Medulla oblongata (tissue), 1 donor: ENCODE results near the gene ALDH1A3.

Experiments used
- DNase-seq: peaks from one replicate; pipeline ENCODE4 v3.0.0-alpha.2; 2015; ENCODE audit errors: extremely low spot score

ALDH1A3 gene

GRCh38 chr15:100881573-100882336, 2.1 kb downstream of the ALDH1A3 start:
- no peak for DNase-seq

- DNase-seq: no peak
These were observed 5.5 kb downstream of the ALDH1A3 start for GRCh38 chr15:100885116-100885515.

DNA sequence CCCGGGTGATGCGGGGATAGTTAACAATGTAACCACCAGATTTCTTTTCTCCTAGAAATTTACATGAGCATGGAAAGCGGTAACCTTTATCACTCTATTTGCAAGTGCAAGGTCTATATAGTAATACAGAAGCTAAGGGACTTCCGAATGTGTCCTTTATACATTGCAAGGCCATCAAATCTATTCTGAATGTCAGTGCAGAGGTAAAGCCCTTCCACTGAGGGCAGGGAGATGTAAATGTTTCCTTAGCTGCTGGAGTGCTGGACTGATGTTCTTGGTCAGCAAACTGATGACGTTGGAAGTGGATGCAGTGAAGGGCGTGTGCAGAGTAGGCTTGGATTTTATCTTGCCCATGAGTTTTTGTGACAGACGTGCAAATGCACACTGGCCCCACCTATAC, 6.2 kb downstream of the ALDH1A3 start:
- no peak for DNase-seq

DNA sequence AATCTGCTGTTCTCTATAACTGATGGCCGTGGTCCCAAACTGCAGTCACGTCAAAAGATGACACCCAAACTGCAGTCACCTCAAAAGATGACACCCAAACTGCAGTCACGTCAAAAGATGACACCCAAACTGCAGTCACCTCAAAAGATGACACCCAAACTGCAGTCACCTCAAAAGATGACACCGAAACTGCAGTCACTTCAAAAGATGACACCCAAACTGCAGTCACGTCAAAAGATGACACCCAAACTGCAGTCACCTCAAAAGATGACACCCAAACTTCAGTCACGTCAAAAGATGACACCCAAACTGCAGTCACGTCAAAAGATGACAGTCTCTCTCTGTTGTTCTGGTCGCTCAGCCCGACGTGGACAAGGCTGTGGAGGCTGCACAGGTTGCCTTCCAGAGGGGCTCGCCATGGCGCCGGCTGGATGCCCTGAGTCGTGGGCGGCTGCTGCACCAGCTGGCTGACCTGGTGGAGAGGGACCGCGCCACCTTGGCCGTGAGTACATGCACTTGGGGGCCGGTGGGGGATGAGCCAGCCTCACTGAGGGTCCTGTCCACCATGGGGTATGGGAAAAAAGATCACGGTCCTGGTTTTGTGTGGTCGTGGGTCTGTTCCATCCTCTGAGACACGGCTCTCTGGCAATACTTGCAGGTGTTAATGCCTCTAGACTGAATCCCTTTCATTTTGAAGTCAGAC, 7.7 kb downstream of the ALDH1A3 start:
- no peak for DNase-seq

GRCh38 chr15:100889385-100890050, 9.9 kb downstream of the ALDH1A3 start:
- no peak for DNase-seq

GRCh38 chr15:100890051-100890720, 10.6 kb downstream of the ALDH1A3 start:
- DNase-seq: no peak

- no peak for DNase-seq
These were observed 11.2 kb downstream of the ALDH1A3 start for GRCh38 chr15:100890850-100891249.

DNA sequence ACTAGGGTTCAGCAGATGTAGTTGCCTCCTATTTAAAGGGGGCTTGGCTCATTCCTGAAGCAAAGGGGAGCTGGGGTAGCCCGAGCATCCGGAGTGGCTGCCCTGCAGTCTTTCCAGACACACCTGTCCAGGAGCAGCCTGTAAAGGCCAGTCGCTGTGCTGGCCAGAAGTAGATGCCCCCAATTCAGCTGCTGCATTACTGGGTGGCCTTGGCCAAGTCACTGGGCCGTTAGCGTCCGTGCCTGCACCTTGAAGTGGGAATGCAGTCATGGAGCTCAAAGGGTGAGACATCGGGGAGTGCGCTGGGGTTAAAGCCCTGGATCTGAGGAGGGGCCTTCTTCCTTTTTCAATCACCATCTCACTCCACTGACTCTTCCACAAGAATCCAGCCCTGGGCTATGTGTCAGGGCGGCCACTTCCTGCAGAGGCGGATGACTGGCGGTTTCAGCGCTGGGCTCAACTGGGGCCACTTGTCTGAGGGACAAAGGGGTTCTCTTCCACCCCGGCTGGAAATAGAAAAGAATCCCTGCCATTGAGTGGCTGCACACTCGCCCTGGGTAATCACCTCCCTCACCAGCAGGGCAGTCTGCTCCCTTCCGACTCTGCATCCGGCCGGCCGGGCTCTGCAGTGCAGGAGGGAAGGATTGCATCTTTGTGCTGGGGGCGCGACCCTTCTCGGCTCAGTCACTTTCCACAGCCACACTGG, 11.8 kb downstream of the ALDH1A3 start:
- DNase-seq: peak; percentile 65

DNA sequence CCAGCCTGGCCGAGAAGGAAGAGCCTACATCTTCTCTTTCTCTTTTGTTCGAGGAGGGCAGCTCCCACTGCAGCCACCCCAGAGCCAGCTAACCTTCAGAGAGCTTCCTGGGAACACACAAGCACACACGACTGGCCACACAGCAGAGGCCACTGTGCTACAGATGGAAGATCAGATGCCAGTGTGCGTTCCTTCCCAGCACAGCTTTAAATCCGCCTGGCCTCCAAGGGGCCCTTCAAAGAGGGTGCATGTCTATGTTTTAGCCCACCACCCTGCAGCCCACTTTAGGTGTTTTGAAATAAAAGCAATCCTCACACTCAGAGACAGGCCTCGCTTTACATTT, 12.4 kb downstream of the ALDH1A3 start:
- DNase-seq: no peak

GRCh38 chr15:100893261-100893963, 13.8 kb downstream of the ALDH1A3 start:
- DNase-seq: no peak

DNA sequence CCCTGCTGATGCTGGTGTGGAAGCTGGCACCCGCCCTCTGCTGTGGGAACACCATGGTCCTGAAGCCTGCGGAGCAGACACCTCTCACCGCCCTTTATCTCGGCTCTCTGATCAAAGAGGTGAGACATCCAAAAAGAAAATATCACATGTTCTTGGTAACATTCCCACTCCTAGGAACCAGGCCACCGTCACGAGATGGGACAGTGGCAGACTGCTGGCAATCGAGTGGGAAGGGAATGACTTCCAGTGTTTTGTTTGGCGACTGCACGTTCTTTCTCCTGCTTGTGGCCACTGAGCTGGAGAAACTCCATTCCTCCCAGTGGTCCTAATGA, 14.3 kb downstream of the ALDH1A3 start:
- DNase-seq: no peak

GRCh38 chr15:100895721-100896120, 16.1 kb downstream of the ALDH1A3 start:
- no peak for DNase-seq

DNA sequence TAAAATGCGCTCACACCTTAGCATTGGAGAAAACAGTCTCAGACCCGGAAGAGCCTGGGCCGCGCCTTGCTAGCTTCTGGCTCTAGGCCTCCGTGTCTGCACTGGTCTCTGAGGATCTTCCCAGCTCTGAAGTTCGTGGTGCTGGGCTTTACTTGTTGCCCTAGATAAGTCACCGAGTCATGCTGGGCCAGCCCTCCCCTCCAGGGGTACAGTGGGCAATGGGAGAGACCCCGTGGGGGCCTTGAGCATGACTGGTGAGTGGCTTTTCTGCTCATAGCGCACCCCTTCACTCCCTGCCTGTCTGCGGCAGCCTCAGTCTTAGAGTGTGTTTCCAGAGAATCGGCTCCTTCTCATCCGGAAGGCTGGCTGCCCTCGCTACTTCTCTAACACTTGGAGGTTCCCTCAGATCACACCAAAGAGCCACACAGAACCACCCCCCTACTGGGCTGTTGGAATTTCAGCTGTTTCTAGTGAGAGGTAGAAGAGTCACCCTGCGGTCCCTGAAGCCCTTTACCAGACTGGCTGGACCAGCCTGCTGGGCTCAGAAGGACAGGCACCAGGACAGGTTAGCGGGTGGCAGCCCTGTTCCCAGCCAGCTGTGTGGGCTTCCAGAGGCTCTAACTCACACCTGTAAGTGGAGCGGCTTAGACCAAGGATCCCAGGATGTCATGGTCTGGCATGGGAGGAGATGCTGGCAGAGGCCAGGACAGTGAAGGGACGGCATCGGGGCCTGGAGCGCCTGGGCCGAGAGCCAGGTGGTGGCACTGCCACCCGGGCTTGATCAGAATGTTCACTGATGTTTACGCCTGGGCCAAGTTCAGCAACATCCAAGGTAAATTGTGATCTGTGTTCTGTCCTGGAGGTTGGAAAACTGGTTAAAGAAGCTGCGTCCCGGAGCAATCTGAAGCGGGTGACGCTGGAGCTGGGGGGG, 17.9 kb downstream of the ALDH1A3 start:
- DNase-seq: no peak

GRCh38 chr15:100898152-100898490, 18.5 kb downstream of the ALDH1A3 start:
- no peak for DNase-seq

DNA sequence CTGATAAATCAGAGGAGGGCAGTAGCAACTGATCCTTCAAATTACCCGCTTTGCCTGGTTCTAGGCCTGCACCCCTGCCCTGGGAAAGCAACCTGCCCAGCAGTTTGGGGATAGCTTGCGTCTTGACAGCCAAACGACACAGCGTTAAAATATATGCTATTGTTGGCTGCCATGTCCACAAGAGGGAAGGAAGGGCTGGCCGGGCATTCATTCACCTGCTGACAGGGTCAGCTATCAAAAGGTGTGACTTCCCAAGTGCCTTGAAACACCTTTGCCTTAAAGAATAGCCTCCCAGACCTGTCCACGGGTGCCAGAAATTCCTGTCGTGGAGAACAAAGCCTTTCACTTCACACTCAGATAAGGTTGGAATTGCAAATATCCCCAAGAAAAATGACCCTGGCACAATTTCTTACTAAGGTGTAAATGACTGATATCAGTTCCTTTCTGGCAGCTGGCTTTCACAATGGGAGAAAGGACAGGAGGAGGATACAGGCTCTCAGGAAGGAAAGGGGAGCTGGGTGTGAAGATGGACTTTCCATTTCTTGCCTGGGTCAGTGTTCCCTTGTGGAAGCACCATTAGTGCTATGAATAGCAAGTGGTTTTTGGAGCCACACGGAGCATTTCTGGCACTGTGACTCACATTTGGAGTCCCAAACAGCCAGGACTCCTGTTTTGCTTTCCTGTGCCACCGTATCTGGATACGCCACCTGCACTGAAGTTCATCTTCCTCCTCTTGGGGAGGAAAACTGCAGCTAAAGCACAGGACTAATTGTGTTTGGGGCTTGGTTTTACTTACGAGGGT, 19.2 kb downstream of the ALDH1A3 start:
- DNase-seq: no peak

DNA sequence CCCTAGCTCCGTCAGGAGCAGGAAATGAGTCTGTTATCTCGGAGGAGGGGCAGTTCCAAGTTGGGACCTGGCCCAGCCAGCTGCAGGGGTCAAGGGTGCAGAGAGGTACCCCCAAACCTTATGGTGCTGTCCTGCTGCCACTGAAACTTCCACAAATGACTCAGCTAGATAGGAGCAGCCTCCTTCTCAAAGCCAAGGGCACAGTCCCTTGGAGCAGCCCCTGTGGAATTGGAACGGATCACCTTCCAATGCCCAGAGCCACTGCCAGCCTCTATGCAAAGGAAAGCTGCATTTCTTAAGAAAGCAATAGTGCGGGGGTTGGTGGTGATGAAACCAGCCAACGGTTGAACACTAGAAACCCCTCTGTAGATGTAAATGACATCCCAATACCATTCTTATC, 20.0 kb downstream of the ALDH1A3 start:
- no peak for DNase-seq

DNA sequence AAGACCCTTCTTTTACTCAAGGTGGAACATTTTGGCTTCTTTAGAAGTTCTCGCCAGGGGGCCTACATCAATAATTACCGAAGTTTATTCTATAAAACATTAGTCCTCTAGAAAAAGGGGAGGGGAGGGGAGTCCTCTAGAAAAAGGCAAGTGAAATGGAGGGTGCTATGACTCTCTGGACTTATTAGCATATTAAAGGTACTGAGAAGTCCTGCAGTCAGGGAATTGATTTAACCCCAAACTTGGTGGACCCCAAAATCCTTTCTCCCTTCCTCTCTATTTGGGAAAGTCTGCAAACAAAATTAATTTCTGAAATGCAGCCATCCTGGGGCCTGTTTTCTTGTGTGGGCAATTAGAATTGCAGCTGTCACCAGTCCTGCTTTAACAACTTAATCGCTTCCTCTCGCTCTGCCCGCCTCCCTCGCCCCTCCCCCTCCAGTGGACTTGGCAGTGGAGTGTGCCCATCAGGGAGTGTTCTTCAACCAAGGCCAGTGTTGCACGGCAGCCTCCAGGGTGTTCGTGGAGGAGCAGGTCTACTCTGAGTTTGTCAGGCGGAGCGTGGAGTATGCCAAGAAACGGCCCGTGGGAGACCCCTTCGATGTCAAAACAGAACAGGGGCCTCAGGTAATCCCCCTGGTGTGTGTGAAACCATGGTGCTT, 20.6 kb downstream of the ALDH1A3 start:
- no peak for DNase-seq

DNA sequence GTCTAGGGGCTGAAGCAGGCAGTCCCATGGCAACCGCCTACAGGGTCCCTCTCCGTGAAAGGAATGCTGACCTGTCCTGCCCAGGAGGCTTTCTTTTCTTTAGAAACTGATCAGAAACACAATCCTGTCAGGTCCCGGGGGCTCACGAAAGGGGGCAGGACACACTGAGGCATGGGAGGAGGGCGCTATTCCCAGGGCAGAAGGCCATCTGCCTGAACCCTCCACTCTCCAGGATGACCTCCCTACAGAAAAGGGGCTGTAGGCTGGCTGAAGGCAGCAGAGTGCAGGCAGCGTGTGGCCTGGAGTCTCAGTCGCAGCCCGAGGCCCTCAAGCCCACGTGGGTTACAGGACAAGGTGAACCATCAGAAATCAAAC, 21.2 kb downstream of the ALDH1A3 start:
- DNase-seq: no peak

DNA sequence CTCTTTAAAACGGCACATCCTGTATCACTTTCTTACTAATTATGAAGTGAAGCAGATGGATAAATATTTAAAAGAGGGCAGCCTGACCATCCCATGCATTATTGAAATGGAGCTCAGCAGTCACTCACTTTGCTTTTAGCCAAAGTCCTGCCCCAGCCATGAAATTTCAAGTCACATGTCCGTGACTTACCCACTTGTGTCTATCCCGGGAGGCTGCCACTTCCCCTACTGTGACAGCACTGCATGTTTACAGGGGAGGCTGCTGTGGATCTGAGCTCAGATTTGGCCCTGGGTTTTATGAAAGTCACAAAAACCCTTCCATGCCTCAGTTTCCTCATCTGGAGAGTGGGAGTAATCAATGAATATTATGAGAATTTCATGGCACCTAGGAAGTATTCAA, 21.7 kb downstream of the ALDH1A3 start:
- DNase-seq: no peak
